Smooth muscle cell (in vitro differentiated cells): Measurements from ENCODE around the gene RAD51. TPM values are rescaled to one million over a fixed set of nuclear protein-coding genes. Genes with fewer than 3 reads are reported as not detected.

Experiments
- DNase-seq: peaks from one replicate; lab custom pipeline; 2025; ENCODE audit not compliant: unreplicated experiment; lab: John Stamatoyannopoulos, UW
- H2AFZ ChIP-seq: fragments of 200-600 bp; sonication (generic); 2 replicates; pipeline ENCODE4 v1.6.0; 2016; ENCODE audit warnings: antibody characterized with exemption, low read depth, mild to moderate bottlenecking
- H3F3A ChIP-seq: fragments of 200-600 bp; sonication (generic); 2 replicates; pipeline ENCODE4 v1.6.0; 2017; ENCODE audit warnings: antibody characterized with exemption, low read depth
- H3K27ac ChIP-seq: fragments of 200-600 bp; sonication (generic); 2 replicates; pipeline ENCODE4 v1.5.1; 2016; ENCODE audit warnings: low read depth, mild to moderate bottlenecking
- H3K27me3 ChIP-seq: fragments of 200-600 bp; sonication (generic); 2 replicates; pipeline ENCODE4 v1.6.1; 2016; ENCODE audit warnings: low read depth, mild to moderate bottlenecking
- H3K36me3 ChIP-seq: fragments of 200-600 bp; sonication (generic); 2 replicates; pipeline ENCODE4 v1.5.1; 2016; ENCODE audit warnings: low read depth
- H3K4me1 ChIP-seq: fragments of 200-600 bp; sonication (generic); 2 replicates; pipeline ENCODE4 v1.5.1; 2016; ENCODE audit warnings: low read depth
- H3K4me2 ChIP-seq: fragments of 200-600 bp; sonication (generic); 2 replicates; pipeline ENCODE4 v1.6.0; 2016; ENCODE audit warnings: mild to moderate bottlenecking
- H3K4me3 ChIP-seq: fragments of 200-600 bp; sonication (generic); 2 replicates; pipeline ENCODE4 v1.5.1; 2016; ENCODE audit warnings: mild to moderate bottlenecking
- H3K79me2 ChIP-seq: fragments of 200-600 bp; sonication (generic); 2 replicates; pipeline ENCODE4 v1.6.0; 2016; ENCODE audit warnings: low read depth, mild to moderate bottlenecking
- H3K9ac ChIP-seq: fragments of 200-600 bp; sonication (generic); 2 replicates; pipeline ENCODE4 v1.6.0; 2016; ENCODE audit warnings: low read depth
- H3K9me3 ChIP-seq: fragments of 200-600 bp; sonication (generic); replicated peaks from 2 replicates; pipeline ENCODE4 v1.5.1; 2016; ENCODE audit warnings: low read depth
- H4K20me1 ChIP-seq: fragments of 200-600 bp; sonication (generic); 2 replicates; pipeline ENCODE4 v1.6.0; 2016; ENCODE audit warnings: low read depth
- WGBS: methylation state at CpG from one replicate; pipeline ENCODE4 v1.1.7; 2016; ENCODE audit warnings: low lambda C conversion rate; 5-methylcytosine and 5-hydroxymethylcytosine counted together
- polyA plus RNA-seq: library from polyadenylated mRNA; unstranded; fragments of >200 nt; fragmentation: Nextera tagmentation; extraction: Ambion mirVana; gene quantifications from 2 replicates; pipeline ENCODE4 v1.2.1, GENCODE V29; 2016
- total RNA-seq: library from RNA; depleted of rRNA; stranded (reverse); fragments of >200 nt; gene quantifications from 2 replicates; pipeline ENCODE4 v1.2.3, GENCODE V29; 2014
- TF ChIP-seq, protein P1 (sequence below): fragments of 200-600 bp; sonication (generic); IDR thresholded peaks from 2 replicates; pipeline ENCODE4 v1.5.1; 2017; ENCODE audit warnings: borderline replicate concordance, mild to moderate bottlenecking, antibody characterized with exemption; ENCODE audit not compliant: insufficient read depth, poor library complexity, severe bottlenecking

The RAD51 gene
- total and polyA plus RNA-seq, 2 experiments from 2014 or later: 9.2 to 15.2 TPM

GRCh38 chr15:40747685-40748631 lies 53.0 kb downstream of the RAD51 start:
- Histone ChIP-seq H3K4me3 (no peak overlapping the region), H3K9me3 (no peaks in the 10 kb centered on the region), H3K4me1 (no peaks in the 10 kb centered on the region), H4K20me1 (no peaks in the 10 kb centered on the region), H3K79me2 (peaks cover 11% of the 10 kb centered on the region), H3F3A (no peaks in the 10 kb centered on the region), H3K27me3 (no peaks in the 10 kb centered on the region), H2AFZ (no peak overlapping the region), H3K36me3 (peaks cover 7% of the 10 kb centered on the region), H3K27ac (no peak overlapping the region), H3K4me2 (no peak overlapping the region), H3K9ac (no peak overlapping the region)
- DNase-seq: no peak
- 72% methylated on average over 7 of the region's 7 CpGs for WGBS
- TF ChIP-seq, protein P1, sequence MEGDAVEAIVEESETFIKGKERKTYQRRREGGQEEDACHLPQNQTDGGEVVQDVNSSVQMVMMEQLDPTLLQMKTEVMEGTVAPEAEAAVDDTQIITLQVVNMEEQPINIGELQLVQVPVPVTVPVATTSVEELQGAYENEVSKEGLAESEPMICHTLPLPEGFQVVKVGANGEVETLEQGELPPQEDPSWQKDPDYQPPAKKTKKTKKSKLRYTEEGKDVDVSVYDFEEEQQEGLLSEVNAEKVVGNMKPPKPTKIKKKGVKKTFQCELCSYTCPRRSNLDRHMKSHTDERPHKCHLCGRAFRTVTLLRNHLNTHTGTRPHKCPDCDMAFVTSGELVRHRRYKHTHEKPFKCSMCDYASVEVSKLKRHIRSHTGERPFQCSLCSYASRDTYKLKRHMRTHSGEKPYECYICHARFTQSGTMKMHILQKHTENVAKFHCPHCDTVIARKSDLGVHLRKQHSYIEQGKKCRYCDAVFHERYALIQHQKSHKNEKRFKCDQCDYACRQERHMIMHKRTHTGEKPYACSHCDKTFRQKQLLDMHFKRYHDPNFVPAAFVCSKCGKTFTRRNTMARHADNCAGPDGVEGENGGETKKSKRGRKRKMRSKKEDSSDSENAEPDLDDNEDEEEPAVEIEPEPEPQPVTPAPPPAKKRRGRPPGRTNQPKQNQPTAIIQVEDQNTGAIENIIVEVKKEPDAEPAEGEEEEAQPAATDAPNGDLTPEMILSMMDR: no peak

- 100% methylated on average over 4 of the region's 4 CpGs for WGBS
Observed at GRCh38 chr15:40749151-40749630, 54.2 kb downstream of the RAD51 start.

DNA sequence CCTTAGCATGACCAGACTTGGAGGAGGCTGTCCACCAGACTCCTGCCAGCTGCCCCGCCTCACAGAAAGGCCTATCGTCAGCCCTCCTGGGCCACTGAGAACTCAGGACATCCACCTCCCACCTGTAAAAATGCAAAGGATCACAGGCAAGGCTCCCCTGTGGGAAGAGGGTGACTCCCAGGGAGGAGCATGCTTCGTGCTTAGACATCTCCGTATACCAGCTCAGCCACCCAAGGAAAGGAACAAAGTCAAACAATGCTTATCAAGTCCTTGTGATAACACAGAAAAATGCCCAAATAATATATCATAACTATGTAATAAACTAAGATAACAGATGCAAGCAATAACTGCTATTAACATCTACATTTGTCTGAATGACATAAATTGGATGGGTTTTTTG lies 55.9 kb downstream of the RAD51 start:
- no peaks in the 10 kb centered on the region for H3F3A ChIP-seq
- no peak for DNase-seq
- H4K20me1 ChIP-seq: no peaks in the 10 kb centered on the region
- no peak overlapping the region for H3K27ac ChIP-seq
- peaks cover 7% of the 10 kb centered on the region for H3K36me3 ChIP-seq
- peaks cover 5% of the 10 kb centered on the region for H3K4me1 ChIP-seq
- H3K9ac ChIP-seq: no peak overlapping the region
- no peaks in the 10 kb centered on the region for H3K9me3 ChIP-seq
- TF ChIP-seq, protein P1: no peak
- 97% methylated on average over 4 of the region's 4 CpGs for WGBS
- H3K4me2 ChIP-seq: no peak overlapping the region
- H2AFZ ChIP-seq: no peak overlapping the region
- H3K4me3 ChIP-seq: no peak overlapping the region
- peaks cover 28% of the 10 kb centered on the region for H3K79me2 ChIP-seq
- no peaks in the 10 kb centered on the region for H3K27me3 ChIP-seq

More at GRCh38 chr15:40749151-40749630, 54.2 kb downstream of the RAD51 start:
- Histone ChIP-seq H3K79me2 (peaks cover 22% of the 10 kb centered on the region), H3K9me3 (no peaks in the 10 kb centered on the region), H3F3A (no peaks in the 10 kb centered on the region), H3K27ac (no peak overlapping the region), H3K4me2 (no peak overlapping the region), H3K36me3 (peaks cover 7% of the 10 kb centered on the region), H2AFZ (no peak overlapping the region), H3K4me1 (no peaks in the 10 kb centered on the region), H3K9ac (no peak overlapping the region), H3K27me3 (no peaks in the 10 kb centered on the region), H4K20me1 (no peaks in the 10 kb centered on the region), H3K4me3 (no peak overlapping the region)
- DNase-seq: no peak
- TF ChIP-seq, protein P1: no peak
